IPS-18c (cell line): ENCODE data around the gene SPATA25.
"Not testable (repeated sequence)": the region's sequence is repeated elsewhere in the genome, so short reads cannot be mapped to it uniquely, and the experiment has no call there.

Experiments
- H3K4me3 ChIP-seq: 2 replicates; pipeline ENCODE4 v1.7.0; 2013; ENCODE audit warnings: low read depth, mild to moderate bottlenecking, low read length, moderate library complexity; ENCODE audit not compliant: insufficient read depth
- H3K9me3 ChIP-seq: one replicate; pipeline ENCODE4 v1.6.1; 2013; ENCODE audit warnings: mild to moderate bottlenecking, low read length, moderate library complexity; ENCODE audit not compliant: control insufficient read depth, insufficient read depth

The SPATA25 gene

GRCh38 chr20:45882469-45883099 lies 4.8 kb downstream of the SPATA25 start:
- Histone ChIP-seq H3K4me3 (no peak overlapping the region), H3K9me3 (no peaks in the 10 kb centered on the region)

- H3K4me3 ChIP-seq = peak within 1 kb of the TSS; percentile 78
- no peaks in the 10 kb centered on the region for H3K9me3 ChIP-seq
These were observed 6.2 kb downstream of the SPATA25 start, which contains the start of gene ZSWIM1 for GRCh38 chr20:45880988-45881788. ZSWIM1 (plus strand) TSS chr20:45881227; CDS start chr20:45882593, 1,366 bp downstream.

- Histone ChIP-seq H3K9me3 (no peaks in the 10 kb centered on the region), H3K4me3 (no peak overlapping the region; the same call in 1 of the 2 replicates)
These were observed 9.2 kb downstream of the SPATA25 start for GRCh38 chr20:45878076-45878761.

- no peak overlapping the region for H3K4me3 ChIP-seq
- no peaks in the 10 kb centered on the region for H3K9me3 ChIP-seq
These were observed 12.8 kb downstream of the SPATA25 start for GRCh38 chr20:45874576-45874975.

GRCh38 chr20:45874104-45874481 lies 13.3 kb downstream of the SPATA25 start:
- H3K4me3 ChIP-seq, H3K9me3 ChIP-seq: not testable (repeated sequence)

GRCh38 chr20:45873409-45874103 lies 13.9 kb downstream of the SPATA25 start:
- no peaks in the 10 kb centered on the region for H3K9me3 ChIP-seq
- H3K4me3 ChIP-seq = no peak overlapping the region

- no peaks in the 10 kb centered on the region for H3K9me3 ChIP-seq
- H3K4me3 ChIP-seq = no peak overlapping the region
These were observed 14.8 kb downstream of the SPATA25 start for GRCh38 chr20:45872626-45873025.

GRCh38 chr20:45867819-45868176 lies 19.6 kb downstream of the SPATA25 start:
- H3K4me3 ChIP-seq = no peak overlapping the region
- peaks cover 2% of the 10 kb centered on the region for H3K9me3 ChIP-seq

GRCh38 chr20:45867136-45867818 lies 20.1 kb downstream of the SPATA25 start:
- Histone ChIP-seq H3K9me3 (peaks cover 2% of the 10 kb centered on the region), H3K4me3 (no peak overlapping the region)

- peaks cover 2% of the 10 kb centered on the region for H3K9me3 ChIP-seq
- H3K4me3 ChIP-seq = no peak overlapping the region
These were observed 21.0 kb downstream of the SPATA25 start for GRCh38 chr20:45866454-45866853.

- Histone ChIP-seq H3K9me3 (peaks cover 2% of the 10 kb centered on the region), H3K4me3 (no peak overlapping the region)
These were observed 23.6 kb downstream of the SPATA25 start for GRCh38 chr20:45863543-45864470.

- H3K4me3 ChIP-seq = no peak overlapping the region
- peaks cover 1% of the 10 kb centered on the region for H3K9me3 ChIP-seq
These were observed 26.0 kb downstream of the SPATA25 start for GRCh38 chr20:45861221-45862075.

- no peak overlapping the region for H3K4me3 ChIP-seq
- H3K9me3 ChIP-seq = no peaks in the 10 kb centered on the region
These were observed 26.7 kb downstream of the SPATA25 start for GRCh38 chr20:45860560-45861220.

GRCh38 chr20:45859916-45860315 lies 27.5 kb downstream of the SPATA25 start:
- no peaks in the 10 kb centered on the region for H3K9me3 ChIP-seq
- no peak overlapping the region for H3K4me3 ChIP-seq

GRCh38 chr20:45857882-45858216 lies 29.6 kb downstream of the SPATA25 start:
- Histone ChIP-seq H3K4me3 (peak overlapping the region; percentile 70), H3K9me3 (no peaks in the 10 kb centered on the region)
